HEK293 (cell line): ENCODE results near the gene ZNF646.

Source experiments
- CTCF ChIA-PET: fragments of 350-600 bp; formaldehyde crosslinking; extraction: SDS; loops from one replicate; lab custom pipeline; 2021; ENCODE audit warnings: antibody characterized with exemption; lab: Yijun Ruan, JAX
- POLR2A ChIA-PET: fragments of 300-600 bp; formaldehyde crosslinking; extraction: SDS; loops from one replicate; lab custom pipeline; 2020; ENCODE audit warnings: antibody characterized with exemption, inconsistent platforms; lab: Yijun Ruan, JAX
- H3K27ac ChIP-seq: fragments of 200-500 bp; sonication (Bioruptor generic); 2 replicates; pipeline ENCODE4 v1.5.1; 2014; ENCODE audit warnings: low read depth, low read length, control low read depth, inconsistent platforms; ENCODE audit errors: extremely low read depth
- H3K36me3 ChIP-seq, 2 experiments: fragments of 200-500 bp in 1 of 2; sonication (Bioruptor generic) in 1 of 2; 1 replicate in 1 of 2; 2 replicates in 1 of 2; pipeline ENCODE4 v1.5.1; 2014 to 2017; ENCODE audit warnings: inconsistent platforms in 2 of 2, low read length in 2 of 2; ENCODE audit not compliant: control insufficient read depth in 2 of 2, insufficient read depth in 1 of 2
- H3K4me1 ChIP-seq: fragments of 200-500 bp; sonication (Bioruptor generic); 2 replicates; pipeline ENCODE4 v1.5.1; 2014; ENCODE audit warnings: mild to moderate bottlenecking, low read length, inconsistent platforms; ENCODE audit not compliant: control insufficient read depth, insufficient read depth
- H3K4me3 ChIP-seq: 2 replicates; pipeline ENCODE4 v1.5.1; 2011; ENCODE audit warnings: low read depth, mild to moderate bottlenecking, control low read depth, low read length, moderate library complexity
- H3K9me3 ChIP-seq: fragments of 200-500 bp; sonication (Bioruptor generic); 2 replicates; pipeline ENCODE4 v1.5.1; 2014; ENCODE audit warnings: low read depth, low read length, inconsistent platforms; ENCODE audit not compliant: control insufficient read depth, insufficient read depth
- AEBP2 ChIP-seq: fragments of 450-650 bp; formaldehyde crosslinking; IDR thresholded peaks from 2 replicates; pipeline ENCODE4 v1.5.1; 2016; ENCODE audit warnings: missing biosample characterization, missing genetic modification characterization, borderline replicate concordance
- KLF1 ChIP-seq: fragments of 450-650 bp; formaldehyde crosslinking; IDR thresholded peaks from 2 replicates; pipeline ENCODE4 v1.5.1; 2016; ENCODE audit warnings: missing biosample characterization, missing genetic modification characterization
- KLF16 ChIP-seq: fragments of 450-650 bp; formaldehyde crosslinking; IDR thresholded peaks from 2 replicates; pipeline ENCODE4 v1.5.1; 2017; ENCODE audit warnings: missing biosample characterization, missing genetic modification characterization
- PRDM1 ChIP-seq: fragments of 450-650 bp; formaldehyde crosslinking; IDR thresholded peaks from 2 replicates; pipeline ENCODE4; 2016; ENCODE audit warnings: missing biosample characterization, missing genetic modification characterization
- PRDM2 ChIP-seq: fragments of 450-650 bp; formaldehyde crosslinking; IDR thresholded peaks from 2 replicates; pipeline ENCODE4 v1.5.1; 2016; ENCODE audit warnings: missing biosample characterization, missing genetic modification characterization, borderline replicate concordance
- TRIM28 ChIP-seq: IDR thresholded peaks from 2 replicates; pipeline ENCODE4 v1.6.1; 2011; ENCODE audit warnings: low read length, control low read depth, borderline replicate concordance
- ZNF121 ChIP-seq: fragments of 450-650 bp; formaldehyde crosslinking; IDR thresholded peaks from 2 replicates; pipeline ENCODE4 v1.5.1; 2016; ENCODE audit warnings: missing biosample characterization, missing genetic modification characterization
- ZNF184 ChIP-seq: fragments of 450-650 bp; IDR thresholded peaks from 2 replicates; pipeline ENCODE4 v1.5.1; 2018; ENCODE audit warnings: missing biosample characterization, mild to moderate bottlenecking, missing genetic modification characterization
- ZNF221 ChIP-seq: fragments of 450-650 bp; formaldehyde crosslinking; IDR thresholded peaks from 2 replicates; pipeline ENCODE4 v1.5.1; 2017; ENCODE audit warnings: missing biosample characterization, missing genetic modification characterization, borderline replicate concordance
- ZNF23 ChIP-seq: fragments of 450-650 bp; formaldehyde crosslinking; IDR thresholded peaks from 2 replicates; pipeline ENCODE4 v1.5.1; 2016; ENCODE audit warnings: missing biosample characterization, missing genetic modification characterization, borderline replicate concordance
- ZNF513 ChIP-seq: fragments of 450-650 bp; IDR thresholded peaks from 2 replicates; pipeline ENCODE4 v1.5.1; 2018; ENCODE audit warnings: missing biosample characterization, missing genetic modification characterization
- ZNF558 ChIP-seq: fragments of 450-650 bp; formaldehyde crosslinking; IDR thresholded peaks from 2 replicates; pipeline ENCODE4 v1.5.1; 2016; ENCODE audit warnings: missing biosample characterization, missing genetic modification characterization
- ZNF571 ChIP-seq: fragments of 450-650 bp; formaldehyde crosslinking; IDR thresholded peaks from 2 replicates; pipeline ENCODE4 v1.5.0; 2017; ENCODE audit warnings: missing biosample characterization, missing genetic modification characterization
- ZNF600 ChIP-seq: fragments of 450-650 bp; formaldehyde crosslinking; IDR thresholded peaks from 2 replicates; pipeline ENCODE4 v1.5.1; 2016; ENCODE audit warnings: missing biosample characterization, missing genetic modification characterization
- TF ChIP-seq, protein P1 (sequence below): fragments of 450-650 bp; formaldehyde crosslinking; IDR thresholded peaks from 2 replicates; pipeline ENCODE4 v1.5.1; 2016; ENCODE audit warnings: missing biosample characterization, missing genetic modification characterization
- TF ChIP-seq, protein P2 (sequence below): fragments of 450-650 bp; formaldehyde crosslinking; IDR thresholded peaks from 2 replicates; pipeline ENCODE4 v1.5.1; 2016; ENCODE audit warnings: missing biosample characterization, missing genetic modification characterization
- TF ChIP-seq, protein P3 (sequence below): fragments of 450-650 bp; formaldehyde crosslinking; IDR thresholded peaks from 2 replicates; pipeline ENCODE4 v1.5.1; 2016; ENCODE audit warnings: missing biosample characterization, missing genetic modification characterization

ZNF646 gene, protein sequence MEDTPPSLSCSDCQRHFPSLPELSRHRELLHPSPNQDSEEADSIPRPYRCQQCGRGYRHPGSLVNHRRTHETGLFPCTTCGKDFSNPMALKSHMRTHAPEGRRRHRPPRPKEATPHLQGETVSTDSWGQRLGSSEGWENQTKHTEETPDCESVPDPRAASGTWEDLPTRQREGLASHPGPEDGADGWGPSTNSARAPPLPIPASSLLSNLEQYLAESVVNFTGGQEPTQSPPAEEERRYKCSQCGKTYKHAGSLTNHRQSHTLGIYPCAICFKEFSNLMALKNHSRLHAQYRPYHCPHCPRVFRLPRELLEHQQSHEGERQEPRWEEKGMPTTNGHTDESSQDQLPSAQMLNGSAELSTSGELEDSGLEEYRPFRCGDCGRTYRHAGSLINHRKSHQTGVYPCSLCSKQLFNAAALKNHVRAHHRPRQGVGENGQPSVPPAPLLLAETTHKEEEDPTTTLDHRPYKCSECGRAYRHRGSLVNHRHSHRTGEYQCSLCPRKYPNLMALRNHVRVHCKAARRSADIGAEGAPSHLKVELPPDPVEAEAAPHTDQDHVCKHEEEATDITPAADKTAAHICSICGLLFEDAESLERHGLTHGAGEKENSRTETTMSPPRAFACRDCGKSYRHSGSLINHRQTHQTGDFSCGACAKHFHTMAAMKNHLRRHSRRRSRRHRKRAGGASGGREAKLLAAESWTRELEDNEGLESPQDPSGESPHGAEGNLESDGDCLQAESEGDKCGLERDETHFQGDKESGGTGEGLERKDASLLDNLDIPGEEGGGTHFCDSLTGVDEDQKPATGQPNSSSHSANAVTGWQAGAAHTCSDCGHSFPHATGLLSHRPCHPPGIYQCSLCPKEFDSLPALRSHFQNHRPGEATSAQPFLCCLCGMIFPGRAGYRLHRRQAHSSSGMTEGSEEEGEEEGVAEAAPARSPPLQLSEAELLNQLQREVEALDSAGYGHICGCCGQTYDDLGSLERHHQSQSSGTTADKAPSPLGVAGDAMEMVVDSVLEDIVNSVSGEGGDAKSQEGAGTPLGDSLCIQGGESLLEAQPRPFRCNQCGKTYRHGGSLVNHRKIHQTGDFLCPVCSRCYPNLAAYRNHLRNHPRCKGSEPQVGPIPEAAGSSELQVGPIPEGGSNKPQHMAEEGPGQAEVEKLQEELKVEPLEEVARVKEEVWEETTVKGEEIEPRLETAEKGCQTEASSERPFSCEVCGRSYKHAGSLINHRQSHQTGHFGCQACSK (N-terminal part only)

GRCh38 chr16:31073970-31074813, at the start of gene ZNF646, which contains the start of gene ZNF668:
Gene ZNF646, plus strand, starts transcription at chr16:31074422. Its CDS starts 1,903 bp downstream, at chr16:31076325.
Gene ZNF668, minus strand, starts transcription at chr16:31074240. Its CDS starts 9,781 bp downstream, at chr16:31064459.
- Histone ChIP-seq H3K9me3 (no peaks in the 10 kb centered on the region), H3K27ac (peak within 1 kb of the TSS; percentile 83), H3K36me3 (peaks cover 0 to 36% of the 10 kb centered on the region in 2 experiments; a peak in 1 of 3 replicates), H3K4me1 (no peaks in the 10 kb centered on the region), H3K4me3 (peak within 1 kb of the TSS; percentile 93)
- ChIA-PET POLR2A (interaction anchor here (0.5 to 3.9 kb wide), 21 partner anchors 9 to 1259 kb away, joined by 3 to 52 read pairs (median 4); partner anchors contain the start of genes ARMC5, FUS, HSD3B7 and KAT8), CTCF (interaction anchor here (1.0 to 1.6 kb wide), 3 partner anchors 68 to 89 kb away, joined by 3 to 11 read pairs (median 4); partner anchors contain the start of gene HSD3B7)
- TF ChIP-seq, protein P1, sequence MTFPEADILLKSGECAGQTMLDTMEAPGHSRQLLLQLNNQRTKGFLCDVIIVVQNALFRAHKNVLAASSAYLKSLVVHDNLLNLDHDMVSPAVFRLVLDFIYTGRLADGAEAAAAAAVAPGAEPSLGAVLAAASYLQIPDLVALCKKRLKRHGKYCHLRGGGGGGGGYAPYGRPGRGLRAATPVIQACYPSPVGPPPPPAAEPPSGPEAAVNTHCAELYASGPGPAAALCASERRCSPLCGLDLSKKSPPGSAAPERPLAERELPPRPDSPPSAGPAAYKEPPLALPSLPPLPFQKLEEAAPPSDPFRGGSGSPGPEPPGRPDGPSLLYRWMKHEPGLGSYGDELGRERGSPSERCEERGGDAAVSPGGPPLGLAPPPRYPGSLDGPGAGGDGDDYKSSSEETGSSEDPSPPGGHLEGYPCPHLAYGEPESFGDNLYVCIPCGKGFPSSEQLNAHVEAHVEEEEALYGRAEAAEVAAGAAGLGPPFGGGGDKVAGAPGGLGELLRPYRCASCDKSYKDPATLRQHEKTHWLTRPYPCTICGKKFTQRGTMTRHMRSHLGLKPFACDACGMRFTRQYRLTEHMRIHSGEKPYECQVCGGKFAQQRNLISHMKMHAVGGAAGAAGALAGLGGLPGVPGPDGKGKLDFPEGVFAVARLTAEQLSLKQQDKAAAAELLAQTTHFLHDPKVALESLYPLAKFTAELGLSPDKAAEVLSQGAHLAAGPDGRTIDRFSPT (tag by site-specific recombination): no peak
- no peak for TF ChIP-seq ZNF184 (tag by site-specific recombination)
- TF ChIP-seq, protein P2, sequence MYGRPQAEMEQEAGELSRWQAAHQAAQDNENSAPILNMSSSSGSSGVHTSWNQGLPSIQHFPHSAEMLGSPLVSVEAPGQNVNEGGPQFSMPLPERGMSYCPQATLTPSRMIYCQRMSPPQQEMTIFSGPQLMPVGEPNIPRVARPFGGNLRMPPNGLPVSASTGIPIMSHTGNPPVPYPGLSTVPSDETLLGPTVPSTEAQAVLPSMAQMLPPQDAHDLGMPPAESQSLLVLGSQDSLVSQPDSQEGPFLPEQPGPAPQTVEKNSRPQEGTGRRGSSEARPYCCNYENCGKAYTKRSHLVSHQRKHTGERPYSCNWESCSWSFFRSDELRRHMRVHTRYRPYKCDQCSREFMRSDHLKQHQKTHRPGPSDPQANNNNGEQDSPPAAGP (tag by site-specific recombination): peak; percentile 81; the same call in 1 of the 2 replicates
- TF ChIP-seq, protein P3, sequence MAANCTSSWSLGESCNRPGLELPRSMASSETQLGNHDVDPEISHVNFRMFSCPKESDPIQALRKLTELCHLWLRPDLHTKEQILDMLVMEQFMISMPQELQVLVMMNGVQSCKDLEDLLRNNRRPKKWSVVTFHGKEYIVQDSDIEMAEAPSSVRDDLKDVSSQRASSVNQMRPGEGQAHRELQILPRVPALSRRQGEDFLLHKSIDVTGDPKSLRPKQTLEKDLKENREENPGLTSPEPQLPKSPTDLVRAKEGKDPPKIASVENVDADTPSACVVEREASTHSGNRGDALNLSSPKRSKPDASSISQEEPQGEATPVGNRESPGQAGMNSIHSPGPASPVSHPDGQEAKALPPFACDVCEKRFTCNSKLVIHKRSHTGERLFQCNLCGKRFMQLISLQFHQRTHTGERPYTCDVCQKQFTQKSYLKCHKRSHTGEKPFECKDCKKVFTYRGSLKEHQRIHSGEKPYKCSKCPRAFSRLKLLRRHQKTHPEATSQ: no peak; the same call in 1 of the 2 replicates
- peak; percentile 53 for TF ChIP-seq KLF1 (tag by site-specific recombination)
- no peak for TF ChIP-seq ZNF558 (tag by site-specific recombination)
- TF ChIP-seq AEBP2 (tag by site-specific recombination): no peak
- TF ChIP-seq KLF16 (tag by site-specific recombination): peak; percentile 90
- no peak for TF ChIP-seq PRDM2
- no peak for TF ChIP-seq PRDM1 (tag by site-specific recombination)
- no peak for TF ChIP-seq ZNF121
- TF ChIP-seq ZNF221: no peak
- TF ChIP-seq ZNF600: peak; percentile 52; the same call in 1 of the 2 replicates
- TF ChIP-seq ZNF571 (tag by site-specific recombination): no peak
- TF ChIP-seq ZNF23 (tag by site-specific recombination): no peak
- TF ChIP-seq TRIM28: no peak
- no peak for TF ChIP-seq ZNF513
